G401 (cell line): ENCODE results near the gene RCE1. TPM values are rescaled to one million over a fixed set of nuclear protein-coding genes. Genes with fewer than 3 reads are reported as not detected.

ENCODE experiments used
- total RNA-seq: library from RNA; depleted of rRNA; stranded (reverse); fragments of >200 nt; shearing (Covaris generic); gene quantifications from 2 replicates; pipeline ENCODE4 v1.2.3, GENCODE V29; 2014; rRNA removed

The RCE1 gene
- total RNA-seq, 1 experiment from 2014 or later = 32.7 TPM

Other genes with a start within 250 kb of the RCE1 start
- 47.7 and 68.8 TPM in 2 replicates for gene RBM14, start 226.8 kb upstream of the RCE1 start, total RNA-seq
- 513 and 534 TPM in 2 replicates for gene RBM4, start 204.7 kb upstream of the RCE1 start, total RNA-seq
- gene RBM4B, start 165.6 kb upstream of the RCE1 start, total RNA-seq = 4.1 and 13.0 TPM in 2 replicates
- 102 and 103 TPM in 2 replicates for gene SPTBN2, start 114.2 kb upstream of the RCE1 start, total RNA-seq
- 48.4 and 67.5 TPM in 2 replicates for gene LRFN4, start 13.6 kb downstream of the RCE1 start, total RNA-seq
- gene PC, start 114.9 kb downstream of the RCE1 start, total RNA-seq = 31.1 and 93.9 TPM in 2 replicates
- not detected in 2 replicates for gene C11orf86, start 131.9 kb downstream of the RCE1 start, total RNA-seq
- 0.74 and 1.1 TPM in 2 replicates for gene SYT12, start 179.7 kb downstream of the RCE1 start, total RNA-seq
- gene RHOD, start 213.4 kb downstream of the RCE1 start, total RNA-seq = not detected in 2 replicates